Hepatocyte (in vitro differentiated cells): Measurements from ENCODE around the gene PSMB7. TPM values are rescaled to one million over a fixed set of nuclear protein-coding genes. Genes with fewer than 3 reads are reported as not detected.
A peak's percentile ranks its signal among the peaks of the same experiment; 100 is the strongest.

ENCODE experiments used
- DNase-seq: peaks from one replicate; pipeline ENCODE4 v3.0.0-alpha.2; 2016; ENCODE audit warnings: low spot score
- H2AFZ ChIP-seq: fragments of 200-600 bp; sonication (generic); 2 replicates; pipeline ENCODE4 v1.6.0; 2016; ENCODE audit warnings: antibody characterized with exemption, mild to moderate bottlenecking
- H3K27ac ChIP-seq: fragments of 200-600 bp; sonication (generic); 2 replicates; pipeline ENCODE4 v1.5.1; 2016; ENCODE audit warnings: mild to moderate bottlenecking
- H3K27me3 ChIP-seq: fragments of 200-600 bp; sonication (generic); 2 replicates; pipeline ENCODE4 v1.6.1; 2016
- H3K36me3 ChIP-seq: fragments of 200-600 bp; sonication (generic); replicated peaks from 2 replicates; pipeline ENCODE4 v1.5.1; 2016; ENCODE audit warnings: low read depth; ENCODE audit not compliant: insufficient read depth
- H3K4me1 ChIP-seq: fragments of 200-600 bp; sonication (generic); 2 replicates; pipeline ENCODE4 v1.5.1; 2016; ENCODE audit warnings: mild to moderate bottlenecking, moderate library complexity; ENCODE audit not compliant: insufficient read depth
- H3K4me2 ChIP-seq: fragments of 200-600 bp; sonication (generic); 2 replicates; pipeline ENCODE4 v1.6.0; 2016
- H3K4me3 ChIP-seq: fragments of 200-600 bp; sonication (generic); 2 replicates; pipeline ENCODE4 v1.5.1; 2016; ENCODE audit warnings: mild to moderate bottlenecking
- H3K79me2 ChIP-seq: fragments of 200-600 bp; sonication (generic); 2 replicates; pipeline ENCODE4 v1.6.0; 2017; ENCODE audit warnings: mild to moderate bottlenecking
- H3K9me2 ChIP-seq: fragments of 200-600 bp; sonication (generic); replicated peaks from 2 replicates; pipeline ENCODE4 v1.6.0; 2017; ENCODE audit warnings: mild to moderate bottlenecking; ENCODE audit not compliant: insufficient read depth
- H3K9me3 ChIP-seq: fragments of 200-600 bp; sonication (generic); 2 replicates; pipeline ENCODE4 v1.5.1; 2016; ENCODE audit warnings: low read depth, mild to moderate bottlenecking
- H4K20me1 ChIP-seq: fragments of 200-600 bp; sonication (generic); 2 replicates; pipeline ENCODE4 v1.6.0; 2016; ENCODE audit warnings: mild to moderate bottlenecking; ENCODE audit not compliant: insufficient read depth, poor library complexity, severe bottlenecking
- CTCF ChIP-seq: fragments of 200-600 bp; sonication (generic); IDR thresholded peaks from 2 replicates; pipeline ENCODE4 v1.5.1; 2016; ENCODE audit warnings: antibody characterized with exemption, mild to moderate bottlenecking; ENCODE audit not compliant: poor library complexity
- EZH2 ChIP-seq: fragments of 200-600 bp; sonication (generic); IDR thresholded peaks from 2 replicates; pipeline ENCODE4 v1.6.1; 2016; ENCODE audit warnings: antibody characterized with exemption, mild to moderate bottlenecking, borderline replicate concordance
- EZH2phosphoT487 ChIP-seq: fragments of 200-600 bp; sonication (generic); IDR thresholded peaks from one replicate; pipeline ENCODE4 v1.6.1; 2018; ENCODE audit warnings: antibody characterized with exemption, mild to moderate bottlenecking, low read depth, moderate library complexity; ENCODE audit not compliant: unreplicated experiment, severe bottlenecking
- WGBS: methylation state at CpG from one replicate; pipeline ENCODE4 v1.1.6; 2016; ENCODE audit warnings: low lambda C conversion rate; ENCODE audit errors: missing lambda C conversion rate; 5-methylcytosine and 5-hydroxymethylcytosine counted together
- polyA plus RNA-seq: library from polyadenylated mRNA; unstranded; fragments of >200 nt; fragmentation: Nextera tagmentation; extraction: Ambion mirVana; gene quantifications from 2 replicates; pipeline ENCODE4 v1.2.1, GENCODE V29; 2016
- total RNA-seq: library from RNA; depleted of rRNA; stranded (reverse); fragments of >200 nt; gene quantifications from 2 replicates; pipeline ENCODE4 v1.2.3, GENCODE V29; 2014

PSMB7 gene
- total and polyA plus RNA-seq, 2 experiments from 2014 or later, result 189 to 197 TPM

DNA sequence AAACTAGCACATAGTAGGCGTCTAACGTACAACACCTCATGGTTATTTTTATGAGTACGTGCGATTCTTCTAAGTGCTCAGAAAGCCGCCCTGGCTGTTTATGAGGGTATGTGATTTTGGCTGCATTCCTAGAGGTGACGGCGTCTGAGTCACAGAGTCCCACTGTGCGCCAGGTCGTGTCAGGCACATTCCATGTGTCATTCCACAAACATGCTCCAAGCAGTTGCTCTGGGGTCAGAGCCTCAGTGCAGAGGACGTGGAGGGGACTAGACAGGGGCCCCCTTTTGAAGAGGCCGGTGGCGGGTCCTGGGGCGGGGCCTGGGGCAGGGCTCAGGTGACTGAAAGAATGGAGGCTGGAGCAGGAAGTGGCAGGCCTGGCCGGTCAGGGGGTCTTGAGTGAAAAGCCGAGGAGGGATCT lies 105.6 kb downstream of the PSMB7 start:
- no peak overlapping the region for H3K4me2 ChIP-seq

GRCh38 chr9:124308606-124309491 lies 106.4 kb downstream of the PSMB7 start:
- no peak for DNase-seq
- Histone ChIP-seq H3K4me2 (no peak overlapping the region), H3K4me3 (no peak overlapping the region), H2AFZ (no peak overlapping the region), H3K79me2 (no peaks in the 10 kb centered on the region), H3K27me3 (no peaks in the 10 kb centered on the region), H3K9me2 (no peaks in the 10 kb centered on the region), H3K4me1 (no peaks in the 10 kb centered on the region), H3K36me3 (no peaks in the 10 kb centered on the region), H3K27ac (peak overlapping the region; percentile 16), H3K9me3 (no peaks in the 10 kb centered on the region), H4K20me1 (no peaks in the 10 kb centered on the region)
- 94% methylated on average over 21 of the region's 21 CpGs for WGBS
- TF ChIP-seq EZH2, result no peak
- TF ChIP-seq CTCF, result no peak
- TF ChIP-seq EZH2phosphoT487, result no peak

More for the DNA sequence above, 105.6 kb downstream of the PSMB7 start:
- Histone ChIP-seq H2AFZ (no peak overlapping the region), H3K27ac (no peak overlapping the region), H3K9me2 (no peaks in the 10 kb centered on the region), H4K20me1 (no peaks in the 10 kb centered on the region), H3K4me1 (no peaks in the 10 kb centered on the region), H3K9me3 (no peaks in the 10 kb centered on the region), H3K4me3 (no peak overlapping the region), H3K27me3 (no peaks in the 10 kb centered on the region), H3K36me3 (no peaks in the 10 kb centered on the region), H3K79me2 (no peaks in the 10 kb centered on the region)
- WGBS, result 75% methylated on average over 15 of the region's 15 CpGs
- TF ChIP-seq EZH2phosphoT487, result no peak
- no peak for TF ChIP-seq EZH2
- no peak for TF ChIP-seq CTCF
- DNase-seq, result peak; percentile 40

GRCh38 chr9:124307379-124308030 lies 107.7 kb downstream of the PSMB7 start:
- H3K27ac ChIP-seq, result no peak overlapping the region
- H3K4me3 ChIP-seq, result no peak overlapping the region
- no peak overlapping the region for H3K4me2 ChIP-seq
- H3K27me3 ChIP-seq, result no peaks in the 10 kb centered on the region
- no peaks in the 10 kb centered on the region for H3K4me1 ChIP-seq
- H3K79me2 ChIP-seq, result no peaks in the 10 kb centered on the region
- no peaks in the 10 kb centered on the region for H4K20me1 ChIP-seq
- no peaks in the 10 kb centered on the region for H3K9me3 ChIP-seq
- H3K36me3 ChIP-seq, result no peaks in the 10 kb centered on the region
- TF ChIP-seq CTCF (no peak), EZH2 (no peak), EZH2phosphoT487 (no peak)
- no peak for DNase-seq
- 89% methylated on average over 24 of the region's 24 CpGs for WGBS
- H2AFZ ChIP-seq, result no peak overlapping the region
- no peaks in the 10 kb centered on the region for H3K9me2 ChIP-seq
